Measurements from ENCODE around the gene KCNG2.

The KCNG2 gene

DNA sequence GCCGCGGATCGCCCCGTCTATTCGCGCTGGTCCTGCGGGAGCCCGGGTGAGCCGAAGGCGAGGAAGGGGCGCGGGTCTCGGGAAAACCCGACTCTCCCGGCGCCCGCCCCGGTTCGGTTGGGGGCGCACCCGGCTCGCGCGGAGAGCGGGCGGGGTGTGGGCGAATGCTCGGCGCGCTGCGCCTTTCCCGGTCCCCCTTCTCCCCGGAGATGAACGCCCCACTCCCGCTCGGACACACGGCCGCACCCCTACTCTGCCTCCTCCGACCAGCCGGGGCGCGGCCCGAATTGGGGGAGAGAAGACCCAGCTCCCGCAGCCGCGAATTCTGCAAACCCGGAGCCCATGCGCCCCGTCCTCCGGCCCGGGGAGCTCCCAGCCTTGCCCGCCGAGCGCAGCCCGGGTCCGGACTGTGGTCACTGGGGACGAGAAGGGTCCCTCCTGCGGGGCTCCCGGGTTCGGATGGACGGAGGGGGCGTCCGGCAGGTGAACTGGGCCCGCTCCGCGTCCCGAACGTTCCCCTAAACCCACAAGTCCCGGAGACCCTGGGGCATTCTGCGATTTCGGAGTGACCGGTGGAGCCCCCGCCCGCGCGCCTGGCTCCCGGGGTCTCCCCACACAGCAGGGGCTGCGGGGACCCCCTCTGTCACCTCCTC lies 734 bp downstream of the KCNG2 start:
- H3K27me3 ChIP-seq (ENCODE audit: insufficient read depth, low read depth, severe bottlenecking): peaks cover 3% of the 10 kb centered on the region

DNA sequence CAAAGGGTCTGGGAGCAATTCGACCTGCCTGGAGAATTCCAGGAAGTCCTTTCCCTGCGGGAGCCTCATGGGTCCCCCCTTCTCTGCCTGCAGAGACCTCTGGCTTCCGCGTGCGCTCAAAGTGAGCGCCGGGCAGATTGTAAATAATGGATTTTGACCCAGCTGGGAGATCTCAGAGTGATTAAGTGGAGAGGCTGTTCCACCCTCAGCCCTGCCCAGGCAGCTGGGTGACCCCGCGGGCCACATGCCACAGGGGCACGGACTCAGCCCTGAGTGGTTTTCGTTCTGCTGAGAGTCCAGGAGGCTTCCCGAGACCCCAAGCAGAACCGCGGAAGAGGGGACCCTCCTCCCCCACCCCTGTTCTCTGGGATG lies 1.2 kb downstream of the KCNG2 start:
- peak; percentile 75 for DNase-seq
- TF ChIP-seq, protein P1, sequence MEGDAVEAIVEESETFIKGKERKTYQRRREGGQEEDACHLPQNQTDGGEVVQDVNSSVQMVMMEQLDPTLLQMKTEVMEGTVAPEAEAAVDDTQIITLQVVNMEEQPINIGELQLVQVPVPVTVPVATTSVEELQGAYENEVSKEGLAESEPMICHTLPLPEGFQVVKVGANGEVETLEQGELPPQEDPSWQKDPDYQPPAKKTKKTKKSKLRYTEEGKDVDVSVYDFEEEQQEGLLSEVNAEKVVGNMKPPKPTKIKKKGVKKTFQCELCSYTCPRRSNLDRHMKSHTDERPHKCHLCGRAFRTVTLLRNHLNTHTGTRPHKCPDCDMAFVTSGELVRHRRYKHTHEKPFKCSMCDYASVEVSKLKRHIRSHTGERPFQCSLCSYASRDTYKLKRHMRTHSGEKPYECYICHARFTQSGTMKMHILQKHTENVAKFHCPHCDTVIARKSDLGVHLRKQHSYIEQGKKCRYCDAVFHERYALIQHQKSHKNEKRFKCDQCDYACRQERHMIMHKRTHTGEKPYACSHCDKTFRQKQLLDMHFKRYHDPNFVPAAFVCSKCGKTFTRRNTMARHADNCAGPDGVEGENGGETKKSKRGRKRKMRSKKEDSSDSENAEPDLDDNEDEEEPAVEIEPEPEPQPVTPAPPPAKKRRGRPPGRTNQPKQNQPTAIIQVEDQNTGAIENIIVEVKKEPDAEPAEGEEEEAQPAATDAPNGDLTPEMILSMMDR (IDR thresholded peaks at IDR 0.05; ENCODE audit: low read depth, low read length): no peak
- Histone ChIP-seq H3K9me3 (ENCODE audit: severe bottlenecking) (no peaks in the 10 kb centered on the region), H3K36me3 (no peaks in the 10 kb centered on the region), H3K4me3 (ENCODE audit: low read depth, low read length) (peak overlapping the region; percentile 70), H3K27ac (peak overlapping the region; percentile 16; the same call in 1 of the 2 replicates), H3K27me3 (ENCODE audit: insufficient read depth, low read depth, severe bottlenecking) (peaks cover 3% of the 10 kb centered on the region)

More for the DNA sequence above, 734 bp downstream of the KCNG2 start:
- DNase-seq: no peak
- TF ChIP-seq, protein P1 (IDR thresholded peaks at IDR 0.05; ENCODE audit: low read depth, low read length): no peak
- peak overlapping the region; percentile 70 for H3K4me3 ChIP-seq (ENCODE audit: low read depth, low read length)
- no peaks in the 10 kb centered on the region for H3K36me3 ChIP-seq
- peak overlapping the region; percentile 16; the same call in 1 of the 2 replicates for H3K27ac ChIP-seq
- no peaks in the 10 kb centered on the region for H3K9me3 ChIP-seq (ENCODE audit: severe bottlenecking)

DNA sequence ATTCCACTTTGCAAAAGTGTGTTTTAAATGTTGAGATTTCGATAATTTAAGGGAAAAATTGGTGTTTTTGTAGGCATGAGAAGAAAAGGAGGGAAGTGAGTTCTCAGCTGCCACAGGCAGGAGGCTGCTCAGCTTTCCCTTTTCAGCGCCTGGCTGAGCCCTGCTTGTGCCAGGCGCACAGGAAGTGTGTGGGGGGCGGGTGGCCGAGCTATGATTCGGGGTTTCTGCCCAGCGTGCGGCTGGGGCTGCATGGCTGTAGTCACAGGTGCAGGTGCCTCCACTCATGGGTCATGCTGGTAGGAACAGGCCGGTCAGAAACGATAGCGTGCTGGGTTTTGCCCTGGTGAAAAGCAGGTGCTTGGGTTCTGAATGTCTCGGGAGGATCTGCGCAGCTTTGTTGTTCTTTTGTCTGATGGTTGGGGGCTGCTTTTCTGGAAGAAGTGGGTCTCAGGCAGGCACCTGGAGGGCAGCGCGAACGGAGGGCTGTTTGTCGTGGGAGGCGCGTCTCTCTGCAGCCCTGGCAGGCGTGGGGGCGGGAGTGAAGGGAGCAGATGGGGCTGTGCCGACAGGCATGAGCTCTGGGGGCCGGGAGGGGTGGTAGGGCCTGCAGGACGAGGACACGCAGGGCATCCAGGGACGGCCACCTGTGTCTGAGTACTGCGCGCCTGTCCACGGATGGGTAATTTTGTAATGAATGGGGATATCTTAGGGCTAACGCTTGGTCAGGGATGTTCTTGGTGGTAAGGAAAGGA lies 2.1 kb downstream of the KCNG2 start:
- TF ChIP-seq, protein P1 (IDR thresholded peaks at IDR 0.05; ENCODE audit: low read depth, low read length): no peak
- H3K9me3 ChIP-seq (ENCODE audit: severe bottlenecking): no peaks in the 10 kb centered on the region
- H3K4me3 ChIP-seq (ENCODE audit: low read depth, low read length): peak overlapping the region; percentile 70
- H3K27ac ChIP-seq: peak overlapping the region; percentile 48
- DNase-seq: peak; percentile 95
- H3K27me3 ChIP-seq (ENCODE audit: insufficient read depth, low read depth, severe bottlenecking): peaks cover 3% of the 10 kb centered on the region
- no peaks in the 10 kb centered on the region for H3K36me3 ChIP-seq

DNA sequence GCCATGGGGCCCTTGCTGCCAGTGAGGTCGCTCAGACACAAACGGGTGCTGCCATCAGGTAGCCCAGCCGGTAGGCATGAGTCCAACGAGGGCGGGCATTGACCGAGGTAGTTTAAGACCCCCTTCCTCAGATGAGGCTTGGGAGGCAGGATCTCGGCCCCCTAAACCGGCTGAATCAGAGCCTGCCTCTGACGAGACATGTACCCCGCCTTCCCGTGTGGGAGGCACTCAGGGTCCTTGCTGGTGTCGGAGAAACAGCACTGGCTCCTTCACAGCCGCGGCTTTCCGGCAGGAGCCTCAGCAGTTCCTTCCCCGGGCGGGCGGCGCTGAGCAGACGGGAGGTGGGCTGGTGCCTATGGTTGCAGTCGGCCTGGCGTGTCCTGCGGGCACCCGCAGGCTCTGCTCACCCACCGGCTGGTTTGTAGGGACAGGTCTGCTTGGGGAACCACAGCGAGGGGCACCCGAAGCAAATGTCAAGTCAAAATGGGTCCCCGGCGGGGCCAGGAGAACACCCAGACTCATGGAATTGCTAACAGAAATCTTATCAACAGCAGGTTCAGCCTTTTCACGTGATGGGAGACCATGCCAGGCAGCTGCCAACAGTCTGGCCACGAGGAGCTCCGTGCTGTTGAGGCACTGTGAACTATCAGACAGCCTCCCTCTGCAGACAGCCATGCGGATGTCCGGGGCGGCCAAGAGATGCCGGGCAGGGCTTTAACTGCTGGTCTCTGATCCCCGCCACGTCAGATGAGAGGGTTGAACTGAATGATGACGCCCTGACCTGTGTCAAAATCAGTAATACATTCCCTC lies 2.8 kb downstream of the KCNG2 start:
- Histone ChIP-seq H3K4me3 (ENCODE audit: low read depth, low read length) (peak overlapping the region; percentile 6; the same call in 1 of the 2 replicates), H3K9me3 (ENCODE audit: severe bottlenecking) (no peaks in the 10 kb centered on the region), H3K27ac (peak overlapping the region; percentile 48), H3K27me3 (ENCODE audit: insufficient read depth, low read depth, severe bottlenecking) (peaks cover 3% of the 10 kb centered on the region), H3K36me3 (no peaks in the 10 kb centered on the region)
- TF ChIP-seq, protein P1 (IDR thresholded peaks at IDR 0.05; ENCODE audit: low read depth, low read length): no peak
- no peak for DNase-seq

DNA sequence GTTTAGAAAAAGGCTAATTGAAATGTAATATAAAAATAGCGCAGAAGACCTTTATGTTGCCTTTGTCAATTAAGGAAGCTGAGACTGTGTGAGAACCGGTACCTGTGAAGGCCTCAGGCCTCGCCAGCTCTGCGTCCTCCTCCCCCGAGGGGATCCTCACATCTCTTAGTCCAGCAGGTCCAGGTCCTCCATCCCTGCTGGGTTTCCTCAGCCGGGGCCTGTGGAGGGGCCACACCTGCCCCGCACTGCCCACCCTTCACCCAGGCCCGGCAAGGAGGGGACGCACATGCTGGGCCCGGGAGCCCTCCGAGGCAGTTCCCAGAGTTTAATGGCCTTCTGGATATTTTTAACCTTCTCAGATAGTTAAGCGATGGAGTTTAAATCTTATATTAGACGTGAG lies 3.5 kb downstream of the KCNG2 start:
- peaks cover 3% of the 10 kb centered on the region for H3K27me3 ChIP-seq (ENCODE audit: insufficient read depth, low read depth, severe bottlenecking)
- no peaks in the 10 kb centered on the region for H3K9me3 ChIP-seq (ENCODE audit: severe bottlenecking)
- no peaks in the 10 kb centered on the region for H3K36me3 ChIP-seq
- H3K27ac ChIP-seq: no peak overlapping the region; the same call in 1 of the 2 replicates
- TF ChIP-seq, protein P1 (IDR thresholded peaks at IDR 0.05; ENCODE audit: low read depth, low read length): no peak
- H3K4me3 ChIP-seq (ENCODE audit: low read depth, low read length): no peak overlapping the region
- DNase-seq: no peak

Measured in WERI-Rb-1 (cell line).